CD4-positive, alpha-beta T cell treated with Interleukin-1 beta for 1 hour (primary cell): ENCODE results near the gene CD164.

Experiments
- DNase-seq, 2 donors: peaks; one replicate each; pipeline ENCODE4 v3.0.0-alpha.2; 2020 to 2022

The CD164 gene

GRCh38 chr6:109381747-109382575, at the start of gene CD164:
Gene CD164 (minus strand): TSS chr6:109382467. CDS start chr6:109382378, 89 bp downstream.
- peak; percentile 93 for DNase-seq

GRCh38 chr6:109429496-109429895, 47.2 kb upstream of the CD164 start:
- no peak for DNase-seq

- DNase-seq: no peak
Observed at GRCh38 chr6:109428889-109429477, 46.7 kb upstream of the CD164 start.

GRCh38 chr6:109424946-109425345, 42.7 kb upstream of the CD164 start:
- no peak for DNase-seq

- no peak for DNase-seq
Observed at GRCh38 chr6:109421184-109421583, 38.9 kb upstream of the CD164 start.

- no peak for DNase-seq
Observed at GRCh38 chr6:109420751-109421150, 38.5 kb upstream of the CD164 start.

GRCh38 chr6:109417646-109418045, 35.4 kb upstream of the CD164 start:
- DNase-seq: no peak

- no peak for DNase-seq
Observed at GRCh38 chr6:109411034-109411433, 28.8 kb upstream of the CD164 start.

GRCh38 chr6:109406196-109406595, 23.9 kb upstream of the CD164 start:
- DNase-seq: no peak

GRCh38 chr6:109397020-109397419, 14.8 kb upstream of the CD164 start:
- DNase-seq: no peak

- no peak for DNase-seq
Observed at GRCh38 chr6:109396046-109396718, 13.9 kb upstream of the CD164 start.

GRCh38 chr6:109393886-109394281, 11.6 kb upstream of the CD164 start:
- no peak for DNase-seq

- DNase-seq: no peak
Observed at GRCh38 chr6:109393157-109393885, 11.1 kb upstream of the CD164 start.

GRCh38 chr6:109389650-109390274, 7.5 kb upstream of the CD164 start:
- DNase-seq: no peak

- DNase-seq: no peak
Observed at GRCh38 chr6:109388265-109388664, 6.0 kb upstream of the CD164 start.

GRCh38 chr6:109383438-109383940, 1.2 kb upstream of the CD164 start:
- DNase-seq: no peak

- DNase-seq: peak; percentile 91 to 93
Observed at GRCh38 chr6:109382576-109383437, 540 bp upstream of the CD164 start.

- no peak for DNase-seq
Observed at GRCh38 chr6:109381061-109381746, 1.1 kb downstream of the CD164 start.

GRCh38 chr6:109379711-109380110, 2.6 kb downstream of the CD164 start:
- no peak for DNase-seq

- no peak for DNase-seq
Observed at GRCh38 chr6:109377717-109378116, 4.5 kb downstream of the CD164 start.
